Measurements from ENCODE around the gene DOLPP1. TPM values are rescaled to one million over a fixed set of nuclear protein-coding genes. Genes with fewer than 3 reads are reported as not detected.

DOLPP1 gene
- total and polyA plus RNA-seq, 2 of the 13 experiments (the other 11 are each of a cell fraction or from before 2014, with no cell fraction given) = 21.0 to 34.1 TPM

DNA sequence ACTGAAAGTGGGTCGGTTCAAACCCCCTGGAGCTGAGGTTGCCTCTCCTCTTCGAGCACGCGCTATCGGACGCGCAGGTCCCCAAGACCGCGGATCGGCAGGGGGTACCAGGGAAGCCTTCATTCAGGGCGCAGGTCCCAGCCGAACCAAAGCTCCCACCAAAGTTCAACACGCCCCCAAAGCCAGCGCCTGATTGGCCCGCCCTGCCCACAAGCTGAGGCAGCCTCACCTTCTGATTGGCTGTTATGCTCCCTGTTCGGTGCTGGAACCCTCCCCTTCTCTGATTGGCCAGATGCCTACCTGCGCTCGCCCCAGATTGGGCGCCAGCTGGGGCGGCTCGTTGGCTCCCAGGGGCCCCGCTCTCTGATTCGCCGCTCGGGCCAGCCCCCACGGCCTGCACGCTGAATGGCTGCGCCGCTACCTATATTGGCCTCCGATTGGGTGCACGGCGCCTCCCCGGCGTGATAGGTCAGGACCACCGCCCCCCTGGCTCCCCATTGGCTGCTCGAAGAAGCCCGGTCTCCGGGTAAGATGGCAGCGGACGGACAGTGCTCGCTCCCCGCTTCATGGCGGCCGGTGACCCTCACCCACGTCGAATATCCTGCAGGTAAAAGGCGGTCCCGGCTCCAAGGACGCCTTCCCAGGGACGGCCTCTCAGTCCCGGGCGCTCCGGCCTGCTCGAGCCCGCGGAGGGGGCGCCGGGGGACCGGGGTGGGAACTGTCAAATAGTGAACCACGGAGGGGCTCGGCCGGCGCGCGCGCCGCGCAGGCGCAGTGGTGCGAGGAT is at the start of gene DOLPP1 (continued):
- TF ChIP-seq, protein P1, sequence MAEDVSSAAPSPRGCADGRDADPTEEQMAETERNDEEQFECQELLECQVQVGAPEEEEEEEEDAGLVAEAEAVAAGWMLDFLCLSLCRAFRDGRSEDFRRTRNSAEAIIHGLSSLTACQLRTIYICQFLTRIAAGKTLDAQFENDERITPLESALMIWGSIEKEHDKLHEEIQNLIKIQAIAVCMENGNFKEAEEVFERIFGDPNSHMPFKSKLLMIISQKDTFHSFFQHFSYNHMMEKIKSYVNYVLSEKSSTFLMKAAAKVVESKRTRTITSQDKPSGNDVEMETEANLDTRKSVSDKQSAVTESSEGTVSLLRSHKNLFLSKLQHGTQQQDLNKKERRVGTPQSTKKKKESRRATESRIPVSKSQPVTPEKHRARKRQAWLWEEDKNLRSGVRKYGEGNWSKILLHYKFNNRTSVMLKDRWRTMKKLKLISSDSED (CRISPR knock-in tag; IDR thresholded peaks at IDR 0.05) = no peak
- TF ChIP-seq ZNF629 (CRISPR knock-in tag; conservative IDR thresholded peaks at IDR 0.05) = peak; percentile 96
- no peak for TF ChIP-seq PAX8 (CRISPR knock-in tag; IDR thresholded peaks at IDR 0.05; ENCODE audit: borderline replicate concordance)
- TF ChIP-seq, protein P2, sequence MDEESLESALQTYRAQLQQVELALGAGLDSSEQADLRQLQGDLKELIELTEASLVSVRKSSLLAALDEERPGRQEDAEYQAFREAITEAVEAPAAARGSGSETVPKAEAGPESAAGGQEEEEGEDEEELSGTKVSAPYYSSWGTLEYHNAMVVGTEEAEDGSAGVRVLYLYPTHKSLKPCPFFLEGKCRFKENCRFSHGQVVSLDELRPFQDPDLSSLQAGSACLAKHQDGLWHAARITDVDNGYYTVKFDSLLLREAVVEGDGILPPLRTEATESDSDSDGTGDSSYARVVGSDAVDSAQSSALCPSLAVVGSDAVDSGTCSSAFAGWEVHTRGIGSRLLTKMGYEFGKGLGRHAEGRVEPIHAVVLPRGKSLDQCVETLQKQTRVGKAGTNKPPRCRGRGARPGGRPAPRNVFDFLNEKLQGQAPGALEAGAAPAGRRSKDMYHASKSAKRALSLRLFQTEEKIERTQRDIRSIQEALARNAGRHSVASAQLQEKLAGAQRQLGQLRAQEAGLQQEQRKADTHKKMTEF (CRISPR knock-in tag; IDR thresholded peaks at IDR 0.05) = peak; percentile 63
- TF ChIP-seq ZNF761 (CRISPR knock-in tag; conservative IDR thresholded peaks at IDR 0.05) = no peak
- TF ChIP-seq, protein P3, sequence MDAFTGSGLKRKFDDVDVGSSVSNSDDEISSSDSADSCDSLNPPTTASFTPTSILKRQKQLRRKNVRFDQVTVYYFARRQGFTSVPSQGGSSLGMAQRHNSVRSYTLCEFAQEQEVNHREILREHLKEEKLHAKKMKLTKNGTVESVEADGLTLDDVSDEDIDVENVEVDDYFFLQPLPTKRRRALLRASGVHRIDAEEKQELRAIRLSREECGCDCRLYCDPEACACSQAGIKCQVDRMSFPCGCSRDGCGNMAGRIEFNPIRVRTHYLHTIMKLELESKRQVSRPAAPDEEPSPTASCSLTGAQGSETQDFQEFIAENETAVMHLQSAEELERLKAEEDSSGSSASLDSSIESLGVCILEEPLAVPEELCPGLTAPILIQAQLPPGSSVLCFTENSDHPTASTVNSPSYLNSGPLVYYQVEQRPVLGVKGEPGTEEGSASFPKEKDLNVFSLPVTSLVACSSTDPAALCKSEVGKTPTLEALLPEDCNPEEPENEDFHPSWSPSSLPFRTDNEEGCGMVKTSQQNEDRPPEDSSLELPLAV (CRISPR knock-in tag; conservative IDR thresholded peaks at IDR 0.05; ENCODE audit: low read depth) = no peak
- TF ChIP-seq, protein P4, sequence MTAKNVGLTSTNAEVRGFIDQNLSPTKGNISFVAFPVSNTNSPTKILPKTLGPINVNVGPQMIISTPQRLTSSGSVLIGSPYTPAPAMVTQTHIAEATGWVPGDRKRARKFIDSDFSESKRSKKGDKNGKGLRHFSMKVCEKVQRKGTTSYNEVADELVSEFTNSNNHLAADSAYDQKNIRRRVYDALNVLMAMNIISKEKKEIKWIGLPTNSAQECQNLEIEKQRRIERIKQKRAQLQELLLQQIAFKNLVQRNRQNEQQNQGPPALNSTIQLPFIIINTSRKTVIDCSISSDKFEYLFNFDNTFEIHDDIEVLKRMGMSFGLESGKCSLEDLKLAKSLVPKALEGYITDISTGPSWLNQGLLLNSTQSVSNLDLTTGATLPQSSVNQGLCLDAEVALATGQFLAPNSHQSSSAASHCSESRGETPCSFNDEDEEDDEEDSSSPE (CRISPR knock-in tag; IDR thresholded peaks at IDR 0.05) = peak; percentile 70
- TF ChIP-seq, protein P5, sequence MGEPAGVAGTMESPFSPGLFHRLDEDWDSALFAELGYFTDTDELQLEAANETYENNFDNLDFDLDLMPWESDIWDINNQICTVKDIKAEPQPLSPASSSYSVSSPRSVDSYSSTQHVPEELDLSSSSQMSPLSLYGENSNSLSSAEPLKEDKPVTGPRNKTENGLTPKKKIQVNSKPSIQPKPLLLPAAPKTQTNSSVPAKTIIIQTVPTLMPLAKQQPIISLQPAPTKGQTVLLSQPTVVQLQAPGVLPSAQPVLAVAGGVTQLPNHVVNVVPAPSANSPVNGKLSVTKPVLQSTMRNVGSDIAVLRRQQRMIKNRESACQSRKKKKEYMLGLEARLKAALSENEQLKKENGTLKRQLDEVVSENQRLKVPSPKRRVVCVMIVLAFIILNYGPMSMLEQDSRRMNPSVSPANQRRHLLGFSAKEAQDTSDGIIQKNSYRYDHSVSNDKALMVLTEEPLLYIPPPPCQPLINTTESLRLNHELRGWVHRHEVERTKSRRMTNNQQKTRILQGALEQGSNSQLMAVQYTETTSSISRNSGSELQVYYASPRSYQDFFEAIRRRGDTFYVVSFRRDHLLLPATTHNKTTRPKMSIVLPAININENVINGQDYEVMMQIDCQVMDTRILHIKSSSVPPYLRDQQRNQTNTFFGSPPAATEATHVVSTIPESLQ (CRISPR knock-in tag; conservative IDR thresholded peaks at IDR 0.05) = no peak
- no peak for TF ChIP-seq ZNF563 (CRISPR knock-in tag; IDR thresholded peaks at IDR 0.05)
- no peak for TF ChIP-seq MIER2 (CRISPR knock-in tag; IDR thresholded peaks at IDR 0.05)
- TF ChIP-seq ZNF7 (CRISPR knock-in tag; IDR thresholded peaks at IDR 0.05) = no peak
- no peak for TF ChIP-seq SMARCE1 (IDR thresholded peaks at IDR 0.05; ENCODE audit: borderline replicate concordance)
- TF ChIP-seq, protein P6, sequence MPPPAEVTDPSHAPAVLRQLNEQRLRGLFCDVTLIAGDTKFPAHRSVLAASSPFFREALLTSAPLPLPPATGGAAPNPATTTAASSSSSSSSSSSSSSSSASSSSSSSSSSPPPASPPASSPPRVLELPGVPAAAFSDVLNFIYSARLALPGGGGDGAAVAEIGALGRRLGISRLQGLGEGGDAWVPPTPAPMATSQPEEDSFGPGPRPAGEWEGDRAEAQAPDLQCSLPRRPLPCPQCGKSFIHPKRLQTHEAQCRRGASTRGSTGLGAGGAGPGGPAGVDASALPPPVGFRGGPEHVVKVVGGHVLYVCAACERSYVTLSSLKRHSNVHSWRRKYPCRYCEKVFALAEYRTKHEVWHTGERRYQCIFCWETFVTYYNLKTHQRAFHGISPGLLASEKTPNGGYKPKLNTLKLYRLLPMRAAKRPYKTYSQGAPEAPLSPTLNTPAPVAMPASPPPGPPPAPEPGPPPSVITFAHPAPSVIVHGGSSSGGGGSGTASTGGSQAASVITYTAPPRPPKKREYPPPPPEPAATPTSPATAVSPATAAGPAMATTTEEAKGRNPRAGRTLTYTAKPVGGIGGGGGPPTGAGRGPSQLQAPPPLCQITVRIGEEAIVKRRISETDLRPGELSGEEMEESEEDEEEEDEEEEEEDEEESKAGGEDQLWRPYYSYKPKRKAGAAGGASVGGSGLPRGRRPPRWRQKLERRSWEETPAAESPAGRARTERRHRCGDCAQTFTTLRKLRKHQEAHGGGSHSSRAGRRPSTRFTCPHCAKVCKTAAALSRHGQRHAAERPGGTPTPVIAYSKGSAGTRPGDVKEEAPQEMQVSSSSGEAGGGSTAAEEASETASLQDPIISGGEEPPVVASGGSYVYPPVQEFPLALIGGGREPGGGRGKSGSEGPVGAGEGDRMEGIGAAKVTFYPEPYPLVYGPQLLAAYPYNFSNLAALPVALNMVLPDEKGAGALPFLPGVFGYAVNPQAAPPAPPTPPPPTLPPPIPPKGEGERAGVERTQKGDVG (CRISPR knock-in tag; IDR thresholded peaks at IDR 0.05; ENCODE audit: borderline replicate concordance) = no peak
- TF ChIP-seq, protein P7, sequence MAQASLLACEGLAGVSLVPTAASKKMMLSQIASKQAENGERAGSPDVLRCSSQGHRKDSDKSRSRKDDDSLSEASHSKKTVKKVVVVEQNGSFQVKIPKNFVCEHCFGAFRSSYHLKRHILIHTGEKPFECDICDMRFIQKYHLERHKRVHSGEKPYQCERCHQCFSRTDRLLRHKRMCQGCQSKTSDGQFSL (CRISPR knock-in tag; IDR thresholded peaks at IDR 0.05) = no peak

Data from HepG2 (cell line).